ENCODE measurements around the gene TCF7. TPM values are rescaled to one million over a fixed set of nuclear protein-coding genes. Genes with fewer than 3 reads are reported as not detected.

Gene TCF7
- total RNA-seq, 1 donor from 2014 or later: 3.6 TPM

GRCh38 chr5:134118212-134118835 lies 3.8 kb downstream of the TCF7 start:
- no peaks in the 10 kb centered on the region for H3K36me3 ChIP-seq (ENCODE audit: control insufficient read depth, insufficient read depth, low read length)
- H3K4me3 ChIP-seq (ENCODE audit: low read depth, low read length): no peak overlapping the region
- peaks cover 12% of the 10 kb centered on the region for H3K27me3 ChIP-seq (ENCODE audit: control insufficient read depth, insufficient read depth, low read length)
- DNase-seq (ENCODE audit: low read depth): no peak
- TF ChIP-seq, protein P1, sequence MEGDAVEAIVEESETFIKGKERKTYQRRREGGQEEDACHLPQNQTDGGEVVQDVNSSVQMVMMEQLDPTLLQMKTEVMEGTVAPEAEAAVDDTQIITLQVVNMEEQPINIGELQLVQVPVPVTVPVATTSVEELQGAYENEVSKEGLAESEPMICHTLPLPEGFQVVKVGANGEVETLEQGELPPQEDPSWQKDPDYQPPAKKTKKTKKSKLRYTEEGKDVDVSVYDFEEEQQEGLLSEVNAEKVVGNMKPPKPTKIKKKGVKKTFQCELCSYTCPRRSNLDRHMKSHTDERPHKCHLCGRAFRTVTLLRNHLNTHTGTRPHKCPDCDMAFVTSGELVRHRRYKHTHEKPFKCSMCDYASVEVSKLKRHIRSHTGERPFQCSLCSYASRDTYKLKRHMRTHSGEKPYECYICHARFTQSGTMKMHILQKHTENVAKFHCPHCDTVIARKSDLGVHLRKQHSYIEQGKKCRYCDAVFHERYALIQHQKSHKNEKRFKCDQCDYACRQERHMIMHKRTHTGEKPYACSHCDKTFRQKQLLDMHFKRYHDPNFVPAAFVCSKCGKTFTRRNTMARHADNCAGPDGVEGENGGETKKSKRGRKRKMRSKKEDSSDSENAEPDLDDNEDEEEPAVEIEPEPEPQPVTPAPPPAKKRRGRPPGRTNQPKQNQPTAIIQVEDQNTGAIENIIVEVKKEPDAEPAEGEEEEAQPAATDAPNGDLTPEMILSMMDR (IDR thresholded peaks at IDR 0.05; ENCODE audit: insufficient read depth, low read length, poor library complexity, severe bottlenecking): no peak

DNA sequence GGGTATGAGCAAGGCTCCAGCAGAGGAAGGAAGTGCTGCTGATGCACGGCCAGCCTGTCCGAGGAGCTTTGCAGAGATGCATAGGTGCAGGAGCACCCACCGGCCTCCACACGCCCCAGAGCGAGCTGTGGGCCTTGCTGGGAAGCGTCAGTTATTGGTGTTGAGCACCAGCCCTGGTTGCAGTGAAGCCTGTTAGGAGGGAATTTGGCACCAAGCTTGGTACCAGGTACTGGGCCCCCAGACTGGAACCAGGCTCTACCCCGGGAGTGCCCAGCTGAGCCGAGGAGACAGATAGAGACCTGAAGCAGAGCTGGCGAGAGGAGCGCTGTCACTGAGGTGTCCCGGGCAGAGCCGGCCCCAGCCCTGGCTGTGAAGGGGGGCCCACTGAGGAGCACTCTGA lies 5.2 kb downstream of the TCF7 start:
- peaks cover 2% of the 10 kb centered on the region for H3K27me3 ChIP-seq (ENCODE audit: control insufficient read depth, insufficient read depth, low read length)
- no peak overlapping the region for H3K4me3 ChIP-seq (ENCODE audit: low read depth, low read length)
- DNase-seq (ENCODE audit: low read depth): no peak
- no peaks in the 10 kb centered on the region for H3K36me3 ChIP-seq (ENCODE audit: control insufficient read depth, insufficient read depth, low read length)
- TF ChIP-seq, protein P1 (IDR thresholded peaks at IDR 0.05; ENCODE audit: insufficient read depth, low read length, poor library complexity, severe bottlenecking): no peak

DNA sequence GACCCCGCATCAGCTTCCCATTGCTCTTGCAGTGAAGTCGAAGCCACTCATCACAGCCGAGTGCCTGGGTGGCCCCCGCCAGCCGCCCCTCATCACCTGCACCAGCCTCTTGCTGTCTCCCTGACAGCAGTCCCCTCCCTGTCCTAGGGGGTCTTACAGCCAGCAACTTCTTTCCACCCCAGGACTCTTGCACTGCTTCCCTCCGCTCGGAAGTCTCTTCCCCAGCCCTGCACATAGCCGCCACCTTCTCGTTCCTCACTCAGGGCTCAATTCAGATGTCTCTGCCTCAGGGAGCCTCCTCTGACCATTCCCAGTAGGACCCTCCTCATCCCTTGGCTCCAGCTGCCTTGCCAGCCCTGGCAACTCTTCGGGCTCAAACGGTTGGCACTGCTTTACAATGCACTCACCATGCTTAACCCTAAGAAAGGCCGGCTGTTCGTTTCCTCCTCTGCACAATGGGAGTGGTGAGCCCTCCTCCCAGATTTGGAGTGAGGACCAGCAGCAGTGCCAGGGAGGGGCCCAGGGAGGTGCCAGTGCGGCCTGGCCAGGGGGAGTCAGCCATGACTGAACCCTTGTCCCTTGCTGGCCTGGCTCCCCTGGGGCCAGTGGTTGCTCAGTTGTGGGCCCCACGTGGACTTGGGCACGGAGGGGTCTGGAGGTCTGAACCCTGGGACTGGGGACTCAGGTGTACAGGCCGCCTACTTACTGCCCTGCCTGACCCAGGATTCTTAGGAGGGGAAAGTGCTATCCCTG lies 6.1 kb downstream of the TCF7 start:
- TF ChIP-seq, protein P1 (IDR thresholded peaks at IDR 0.05; ENCODE audit: insufficient read depth, low read length, poor library complexity, severe bottlenecking): no peak
- Histone ChIP-seq H3K27me3 (ENCODE audit: control insufficient read depth, insufficient read depth, low read length) (peaks cover 2% of the 10 kb centered on the region), H3K36me3 (ENCODE audit: control insufficient read depth, insufficient read depth, low read length) (no peaks in the 10 kb centered on the region), H3K4me3 (ENCODE audit: low read depth, low read length) (no peak overlapping the region)
- no peak for DNase-seq (ENCODE audit: low read depth)

DNA sequence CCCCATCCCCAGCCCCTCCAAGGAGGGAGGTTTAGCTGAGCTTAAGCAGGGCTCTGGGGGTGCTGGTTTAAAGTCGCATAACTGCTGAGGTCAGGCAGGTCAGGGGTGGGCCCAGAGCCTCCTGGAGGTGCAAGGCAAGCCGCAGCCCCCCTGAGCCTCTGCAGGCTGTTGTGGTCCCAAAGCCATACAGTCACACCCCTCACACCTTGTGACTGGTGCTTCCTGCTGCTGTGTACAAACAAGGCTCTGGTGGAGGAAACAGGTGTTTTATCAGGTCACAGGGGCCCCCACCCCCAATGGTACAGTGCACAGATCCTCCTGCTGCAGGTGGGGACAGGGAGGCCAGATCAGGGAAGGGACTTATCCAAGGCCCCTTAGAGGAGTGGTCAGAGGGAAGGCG lies 8.0 kb downstream of the TCF7 start:
- Histone ChIP-seq H3K36me3 (ENCODE audit: control insufficient read depth, insufficient read depth, low read length) (no peaks in the 10 kb centered on the region), H3K27me3 (ENCODE audit: control insufficient read depth, insufficient read depth, low read length) (no peaks in the 10 kb centered on the region), H3K4me3 (ENCODE audit: low read depth, low read length) (no peak overlapping the region)
- TF ChIP-seq, protein P1 (IDR thresholded peaks at IDR 0.05; ENCODE audit: insufficient read depth, low read length, poor library complexity, severe bottlenecking): no peak
- DNase-seq (ENCODE audit: low read depth): no peak

GRCh38 chr5:134123360-134123759 lies 8.9 kb downstream of the TCF7 start:
- no peak overlapping the region for H3K4me3 ChIP-seq (ENCODE audit: low read depth, low read length)
- no peaks in the 10 kb centered on the region for H3K27me3 ChIP-seq (ENCODE audit: control insufficient read depth, insufficient read depth, low read length)
- H3K36me3 ChIP-seq (ENCODE audit: control insufficient read depth, insufficient read depth, low read length): no peaks in the 10 kb centered on the region
- DNase-seq (ENCODE audit: low read depth): no peak
- TF ChIP-seq, protein P1 (IDR thresholded peaks at IDR 0.05; ENCODE audit: insufficient read depth, low read length, poor library complexity, severe bottlenecking): no peak
